ENCODE results near the gene SOD2.
"Not testable (repeated sequence)": the region's sequence is repeated elsewhere in the genome, so short reads cannot be mapped to it uniquely, and the experiment has no call there.

The SOD2 gene

DNA sequence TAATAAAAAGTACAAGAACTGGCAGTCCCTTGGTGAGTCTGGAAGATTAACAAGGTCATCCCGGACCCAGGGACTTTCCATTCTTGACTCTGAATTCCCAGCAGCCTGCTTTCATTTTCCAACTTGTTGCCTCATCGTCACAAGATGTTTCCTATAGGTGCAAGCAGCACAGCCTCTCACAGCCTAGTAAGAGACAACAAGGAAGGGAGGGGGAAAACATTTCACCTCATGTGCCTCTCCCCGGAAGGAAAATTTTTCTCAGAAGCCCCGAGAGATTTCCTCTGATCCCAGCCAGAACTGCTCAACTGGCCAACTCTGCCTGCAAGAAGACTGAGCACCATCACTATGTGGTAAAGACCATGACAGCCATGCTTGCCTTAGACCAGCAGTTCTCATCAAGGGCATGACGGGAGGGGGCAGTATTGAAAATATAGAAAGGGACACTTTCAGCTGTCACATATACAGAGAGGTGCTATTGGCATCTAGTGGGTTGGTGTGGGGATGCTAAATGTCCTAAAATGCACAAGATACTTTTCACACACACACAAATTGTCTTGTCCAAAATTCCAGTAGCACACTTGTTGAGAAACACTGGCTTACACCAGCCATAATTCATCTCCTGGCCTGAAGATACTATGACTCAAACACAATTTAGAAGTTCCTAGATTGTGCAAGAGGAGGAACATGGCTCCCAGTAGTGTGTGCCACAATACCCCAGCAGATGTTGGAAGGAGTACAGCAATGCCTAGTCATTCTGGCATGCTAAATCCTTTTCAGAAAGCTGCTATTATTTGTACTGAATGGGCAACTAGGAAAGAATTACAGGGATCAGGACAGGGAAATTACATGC is 23.4 kb upstream of the SOD2 start:
- peak; percentile 97 to 98 for DNase-seq (ENCODE audit: low read depth in 2 of 2)
- H3K4me3 ChIP-seq (replicated peaks in 1 of 2; ENCODE audit: low read depth in 2 of 2, low read length in 2 of 2): peak overlapping the region in 1 of 2 donors; percentile 19
- no peak for TF ChIP-seq CTCF (IDR thresholded peaks at IDR 0.05; ENCODE audit: low read depth, low read length)

GRCh38 chr6:159715605-159716004 is 22.6 kb upstream of the SOD2 start:
- TF ChIP-seq CTCF (IDR thresholded peaks at IDR 0.05; ENCODE audit: low read depth, low read length): no peak
- H3K4me3 ChIP-seq (replicated peaks in 1 of 2; ENCODE audit: low read depth in 2 of 2, low read length in 2 of 2): no peak overlapping the region
- DNase-seq (ENCODE audit: low read depth in 2 of 2): no peak

DNA sequence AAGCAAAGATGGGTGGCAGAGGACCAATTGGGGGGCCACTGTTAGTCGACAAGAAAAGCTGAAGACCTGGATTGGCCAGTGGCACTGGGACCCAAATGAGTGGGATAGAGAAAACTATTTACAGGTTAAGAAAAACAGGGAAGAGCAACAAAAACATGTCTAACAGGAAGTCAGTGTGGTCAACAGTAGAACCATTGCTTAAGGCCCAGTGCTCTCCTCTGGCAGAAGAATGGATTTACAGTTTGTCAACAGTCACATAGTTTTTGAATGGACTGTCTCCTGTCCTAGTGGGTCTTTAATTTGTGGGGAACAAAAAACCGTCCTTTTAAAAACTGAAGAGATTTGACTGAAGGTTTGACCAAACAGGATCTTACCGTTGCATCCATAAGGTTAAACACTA is 22.1 kb upstream of the SOD2 start:
- H3K4me3 ChIP-seq (replicated peaks in 1 of 2; ENCODE audit: low read depth in 2 of 2, low read length in 2 of 2): no peak overlapping the region
- DNase-seq (ENCODE audit: low read depth in 2 of 2): peak in 1 of 2 donors; percentile 39
- no peak for TF ChIP-seq CTCF (IDR thresholded peaks at IDR 0.05; ENCODE audit: low read depth, low read length)

DNA sequence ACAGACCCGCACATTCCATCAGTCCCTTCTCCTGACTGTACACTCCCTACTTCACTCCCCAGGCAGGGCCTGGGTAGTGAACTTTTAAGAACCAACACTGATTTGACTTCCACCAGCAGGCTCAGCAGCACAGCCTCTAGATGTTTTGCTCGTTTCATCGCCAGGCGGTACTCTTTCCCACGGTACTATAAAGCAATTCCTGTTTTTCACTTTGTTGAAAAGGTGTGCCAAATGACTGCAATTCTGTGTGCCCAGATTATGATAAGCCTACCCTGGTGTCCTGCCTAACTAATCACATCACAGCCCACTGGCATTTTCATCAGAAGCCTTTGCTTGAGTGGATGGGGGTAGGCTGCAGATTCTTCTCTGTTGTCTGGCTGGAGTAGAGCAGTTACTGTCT is 21.4 kb upstream of the SOD2 start:
- DNase-seq (ENCODE audit: low read depth in 2 of 2): no peak
- no peak overlapping the region for H3K4me3 ChIP-seq (replicated peaks in 1 of 2; ENCODE audit: low read depth in 2 of 2, low read length in 2 of 2)
- TF ChIP-seq CTCF (IDR thresholded peaks at IDR 0.05; ENCODE audit: low read depth, low read length): no peak

DNA sequence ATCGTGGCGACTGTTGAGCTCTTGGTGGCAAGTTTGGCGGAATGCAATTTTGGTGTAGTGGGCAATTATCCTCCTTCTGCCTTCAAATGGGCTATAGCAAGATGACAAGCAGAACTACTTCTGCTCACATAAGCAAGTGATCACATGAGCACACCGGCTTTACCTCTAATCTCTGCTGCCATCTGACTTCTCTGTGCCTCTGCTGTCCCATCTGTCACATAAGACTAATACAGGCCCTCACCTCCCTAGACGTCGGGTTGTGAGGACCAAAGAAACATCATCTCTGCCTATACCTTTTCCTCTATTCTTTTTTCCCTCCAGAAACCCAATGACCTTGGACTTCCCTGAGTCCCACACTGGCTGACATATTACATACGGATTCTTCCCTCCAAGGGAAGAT is 20.9 kb upstream of the SOD2 start:
- no peak overlapping the region for H3K4me3 ChIP-seq (replicated peaks in 1 of 2; ENCODE audit: low read depth in 2 of 2, low read length in 2 of 2)
- no peak for DNase-seq (ENCODE audit: low read depth in 2 of 2)
- no peak for TF ChIP-seq CTCF (IDR thresholded peaks at IDR 0.05; ENCODE audit: low read depth, low read length)

- DNase-seq (ENCODE audit: low read depth in 2 of 2); H3K4me3 ChIP-seq (replicated peaks in 1 of 2; ENCODE audit: low read depth in 2 of 2, low read length in 2 of 2): not testable (repeated sequence)
Measured at GRCh38 chr6:159712389-159712788, 19.3 kb upstream of the SOD2 start.

DNA sequence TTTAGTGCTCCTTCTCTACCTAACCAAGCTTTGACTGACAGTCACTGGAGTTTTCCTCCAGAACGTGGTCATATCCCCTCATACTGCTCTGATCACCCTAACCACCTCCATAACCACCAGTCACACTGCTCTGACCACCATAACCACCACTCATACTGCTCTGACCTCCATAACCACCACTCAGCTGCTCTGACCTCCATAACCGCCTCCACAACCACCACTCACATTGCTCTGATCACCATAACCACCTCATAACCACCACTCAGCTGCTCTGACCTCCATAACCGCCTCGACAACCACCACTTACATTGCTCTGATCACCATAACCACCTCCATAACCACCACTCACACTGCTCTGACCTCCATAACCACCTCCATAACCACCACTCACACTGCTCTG is 17.6 kb upstream of the SOD2 start:
- not testable (repeated sequence) for H3K4me3 ChIP-seq (replicated peaks in 1 of 2; ENCODE audit: low read depth in 2 of 2, low read length in 2 of 2); DNase-seq (ENCODE audit: low read depth in 2 of 2)

DNA sequence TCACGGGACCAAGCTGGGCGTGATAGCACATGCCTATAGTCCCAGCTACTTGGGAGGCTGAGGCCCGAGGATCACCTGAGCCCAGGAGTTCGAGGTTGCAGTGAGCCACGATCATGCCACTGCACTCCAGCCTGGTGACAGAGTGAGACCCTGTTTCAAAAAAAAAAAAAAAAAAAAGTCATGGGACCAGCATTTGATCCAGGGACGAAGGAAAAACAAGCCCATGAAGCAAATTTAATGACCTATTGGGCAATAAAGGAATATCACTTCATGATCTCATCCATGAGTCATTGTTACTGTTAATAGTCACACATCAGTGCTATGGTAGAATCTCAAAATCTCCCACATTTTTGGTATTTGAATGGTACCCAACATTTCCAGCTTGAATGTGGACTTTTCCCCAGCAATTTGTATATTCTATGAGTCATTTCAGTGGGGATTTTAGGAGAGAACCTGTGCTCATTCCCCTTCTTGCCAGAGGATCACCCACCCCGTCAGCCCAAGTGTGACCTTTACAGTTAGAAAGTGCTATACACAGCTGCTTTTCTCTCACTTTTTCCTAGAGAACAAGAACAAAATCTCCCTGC is 8.5 kb upstream of the SOD2 start:
- H3K4me3 ChIP-seq (replicated peaks in 1 of 2; ENCODE audit: low read depth in 2 of 2, low read length in 2 of 2): no peak overlapping the region
- peak; percentile 82 to 95 for DNase-seq (ENCODE audit: low read depth in 2 of 2)
- no peak for TF ChIP-seq CTCF (IDR thresholded peaks at IDR 0.05; ENCODE audit: low read depth, low read length)
